IMR-90 (cell line): ENCODE results near the gene ZNF827. TPM values are rescaled to one million over a fixed set of nuclear protein-coding genes. Genes with fewer than 3 reads are reported as not detected.

Experiments
- ATAC-seq: fragments of 200-7000 bp; cut with Tn5 transposase; 2 replicates; pipeline ENCODE4 v1.9.1; 2020; ENCODE audit warnings: low read depth, mild to moderate bottlenecking, moderate library complexity
- BruUV-seq: library from RNA; stranded (reverse); fragments of 400-500 nt; replicated peaks from 2 replicates; lab custom pipeline; 2021; lab: Mats Ljungman, UMichigan
- CTCF ChIA-PET: fragments of 300-600 bp; formaldehyde crosslinking; extraction: SDS; loops from one replicate; lab custom pipeline; 2021; ENCODE audit warnings: antibody characterized with exemption; lab: Yijun Ruan, JAX
- POLR2A ChIA-PET: fragments of 300-600 bp; sonication (Branson Sonifier 250); formaldehyde crosslinking; loops from one replicate; lab custom pipeline; 2022; ENCODE audit warnings: antibody characterized with exemption; ENCODE audit not compliant: unreplicated experiment; lab: Charles Lee
- DNase-seq: peaks from one replicate; pipeline ENCODE4 v3.0.0; 2013
- H2AFZ ChIP-seq: replicated peaks from 2 replicates; pipeline ENCODE3; 2013; ENCODE audit warnings: low read length, mild to moderate bottlenecking; ENCODE audit not compliant: poor library complexity
- H2AK5ac ChIP-seq: 2 replicates; pipeline ENCODE4 v1.6.1; 2013; ENCODE audit warnings: low read depth, low read length, inconsistent platforms
- H2AK9ac ChIP-seq: replicated peaks from 2 replicates; pipeline ENCODE3; 2013; ENCODE audit warnings: mild to moderate bottlenecking, low read depth, low read length, moderate library complexity; ENCODE audit not compliant: poor library complexity
- H2BK120ac ChIP-seq: 2 replicates; pipeline ENCODE4 v1.6.1; 2013; ENCODE audit warnings: low read depth, low read length, inconsistent platforms
- H2BK15ac ChIP-seq: 3 replicates; pipeline ENCODE4 v1.6.1; 2013; ENCODE audit warnings: low read depth, low read length, inconsistent platforms
- H2BK20ac ChIP-seq: 2 replicates; pipeline ENCODE4 v1.6.1; 2013; ENCODE audit warnings: low read depth, mild to moderate bottlenecking, inconsistent platforms, low read length, moderate library complexity
- H2BK5ac ChIP-seq: 2 replicates; pipeline ENCODE4 v1.6.1; 2013; ENCODE audit warnings: mild to moderate bottlenecking, low read depth, low read length, inconsistent platforms; ENCODE audit not compliant: poor library complexity, severe bottlenecking
- H3K14ac ChIP-seq: replicated peaks from 2 replicates; pipeline ENCODE4 v1.6.1; 2013; ENCODE audit warnings: low read depth, low read length, inconsistent platforms
- H3K18ac ChIP-seq: 2 replicates; pipeline ENCODE4 v1.6.1; 2013; ENCODE audit warnings: low read depth, low read length, control low read depth
- H3K23ac ChIP-seq: 2 replicates; pipeline ENCODE4 v1.6.1; 2013; ENCODE audit warnings: low read depth, low read length, inconsistent platforms
- H3K27ac ChIP-seq: 2 replicates; pipeline ENCODE4 v1.5.1; 2013; ENCODE audit warnings: mild to moderate bottlenecking, control low read depth, low read length; ENCODE audit not compliant: insufficient read depth
- H3K27me3 ChIP-seq: 2 replicates; pipeline ENCODE4 v1.6.1; 2013; ENCODE audit warnings: low read length; ENCODE audit not compliant: control insufficient read depth, insufficient read depth
- H3K36me3 ChIP-seq: 2 replicates; pipeline ENCODE4 v1.6.1; 2013; ENCODE audit warnings: low read length, mixed read lengths; ENCODE audit not compliant: control insufficient read depth, insufficient read depth
- H3K4ac ChIP-seq: 2 replicates; pipeline ENCODE4 v1.6.1; 2013; ENCODE audit warnings: low read depth, low read length, inconsistent platforms
- H3K4me1 ChIP-seq: 2 replicates; pipeline ENCODE4 v1.6.1; 2013; ENCODE audit warnings: low read length, mixed read lengths; ENCODE audit not compliant: control insufficient read depth, insufficient read depth
- H3K4me2 ChIP-seq: 2 replicates; pipeline ENCODE4 v1.6.1; 2013; ENCODE audit warnings: low read depth, mild to moderate bottlenecking, control low read depth, low read length, moderate library complexity
- H3K4me3 ChIP-seq: 2 replicates; pipeline ENCODE4 v1.5.1; 2013; ENCODE audit warnings: low read depth, mild to moderate bottlenecking, control low read depth, low read length, moderate library complexity; ENCODE audit not compliant: insufficient read depth
- H3K56ac ChIP-seq: 2 replicates; pipeline ENCODE4 v1.6.1; 2013; ENCODE audit warnings: low read length, inconsistent platforms; ENCODE audit not compliant: insufficient read depth; ENCODE audit errors: extremely low read depth
- H3K79me1 ChIP-seq, 2 experiments: 2 replicates each; pipeline ENCODE4 v1.6.1; 2013; ENCODE audit warnings: low read length in 2 of 2, inconsistent platforms in 1 of 2, low read depth in 1 of 2
- H3K9ac ChIP-seq: 2 replicates; pipeline ENCODE4 v1.6.1; 2013; ENCODE audit warnings: low read depth, low read length, control low read depth
- H3K9me1 ChIP-seq: 2 replicates; pipeline ENCODE4 v1.6.1; 2013; ENCODE audit warnings: low read length, inconsistent platforms; ENCODE audit not compliant: insufficient read depth
- H3K9me3 ChIP-seq: 2 replicates; pipeline ENCODE4 v1.6.1; 2013; ENCODE audit warnings: low read length; ENCODE audit not compliant: control insufficient read depth, insufficient read depth
- H4K20me1 ChIP-seq: 2 replicates; pipeline ENCODE4 v1.6.1; 2013; ENCODE audit warnings: low read length, inconsistent platforms; ENCODE audit not compliant: insufficient read depth
- H4K5ac ChIP-seq: 2 replicates; pipeline ENCODE4 v1.6.1; 2013; ENCODE audit warnings: mild to moderate bottlenecking, low read depth, low read length, control low read depth
- H4K8ac ChIP-seq, 2 experiments: 2 replicates each; pipeline ENCODE4 v1.6.1; 2013; ENCODE audit warnings: low read depth in 2 of 2, low read length in 2 of 2, control low read depth in 1 of 2, inconsistent platforms in 1 of 2
- H4K91ac ChIP-seq: 2 replicates; pipeline ENCODE4 v1.6.1; 2013; ENCODE audit warnings: low read depth, low read length, inconsistent platforms; ENCODE audit not compliant: insufficient read depth
- BHLHE40 ChIP-seq: fragments of 150-350 bp; IDR thresholded peaks from 2 replicates; pipeline ENCODE4 v1.6.1; 2016; ENCODE audit warnings: mild to moderate bottlenecking, low read depth, low read length
- CEBPB ChIP-seq: IDR thresholded peaks from 2 replicates; pipeline ENCODE4 v1.6.1; 2012; ENCODE audit warnings: low read depth, low read length, improper control_type of control experiment
- CHD1 ChIP-seq: IDR thresholded peaks from 2 replicates; pipeline ENCODE4 v1.6.1; 2012; ENCODE audit warnings: low read depth, low read length, improper control_type of control experiment
- CTCF ChIP-seq: conservative IDR thresholded peaks from 2 replicates; pipeline ENCODE4 v1.5.1; 2012; ENCODE audit warnings: mild to moderate bottlenecking, low read depth, low read length, improper control_type of control experiment
- ELK1 ChIP-seq: fragments of 150-350 bp; IDR thresholded peaks from 2 replicates; pipeline ENCODE4 v1.6.1; 2016; ENCODE audit warnings: low read depth, mild to moderate bottlenecking, low read length, moderate library complexity, borderline replicate concordance
- FOS ChIP-seq: fragments of 150-350 bp; IDR thresholded peaks from 2 replicates; pipeline ENCODE4 v1.6.1; 2016; ENCODE audit warnings: low read depth, low read length
- MAFK ChIP-seq: IDR thresholded peaks from 2 replicates; pipeline ENCODE4 v1.6.1; 2012; ENCODE audit warnings: low read depth, low read length, improper control_type of control experiment
- MAZ ChIP-seq: IDR thresholded peaks from 2 replicates; pipeline ENCODE4 v1.6.1; 2012; ENCODE audit warnings: low read depth, mild to moderate bottlenecking, low read length, improper control_type of control experiment, moderate library complexity, borderline replicate concordance
- MXI1 ChIP-seq: IDR thresholded peaks from 2 replicates; pipeline ENCODE4 v1.6.1; 2012; ENCODE audit warnings: low read depth, mild to moderate bottlenecking, low read length, moderate library complexity, borderline replicate concordance
- NFE2L2 ChIP-seq: fragments of 150-350 bp; IDR thresholded peaks from 2 replicates; pipeline ENCODE4 v1.6.1; 2016; ENCODE audit warnings: low read depth, mild to moderate bottlenecking, low read length
- POLR2A ChIP-seq: IDR thresholded peaks from 2 replicates; pipeline ENCODE4 v1.6.1; 2012; ENCODE audit warnings: mild to moderate bottlenecking, low read depth, low read length
- RAD21 ChIP-seq: IDR thresholded peaks from 2 replicates; pipeline ENCODE4 v1.6.1; 2012; ENCODE audit warnings: low read length, improper control_type of control experiment
- RCOR1 ChIP-seq: IDR thresholded peaks from 2 replicates; pipeline ENCODE4 v1.6.1; 2012; ENCODE audit warnings: mild to moderate bottlenecking, low read length, improper control_type of control experiment; ENCODE audit not compliant: insufficient replicate concordance
- RFX5 ChIP-seq: IDR thresholded peaks from 2 replicates; pipeline ENCODE4 v1.8.0; 2012; ENCODE audit warnings: low read depth, mild to moderate bottlenecking, low read length, moderate library complexity
- SMC3 ChIP-seq: fragments of 150-350 bp; IDR thresholded peaks from 2 replicates; pipeline ENCODE4 v1.6.1; 2016; ENCODE audit warnings: low read depth, mild to moderate bottlenecking, antibody characterized with exemption, low read length, moderate library complexity
- USF2 ChIP-seq: fragments of 150-350 bp; IDR thresholded peaks from 2 replicates; pipeline ENCODE4 v1.6.1; 2017; ENCODE audit warnings: mild to moderate bottlenecking, antibody characterized with exemption, low read length, low read depth
- WGBS, 2 experiments: methylation state at CpG; one replicate each; pipeline versions ENCODE4 v1.1.5 to v1.1.7; 2013; ENCODE audit warnings: missing lambda C conversion rate in 2 of 2; ENCODE audit not compliant: insufficient read length in 1 of 2; ENCODE audit errors: extremely low coverage in 2 of 2; 5-methylcytosine and 5-hydroxymethylcytosine counted together
- dilution Hi-C: fragments of 300-500 bp; cut with HindIII; formaldehyde crosslinking; loops from one replicate; pipeline ENCODE4 v1.14.3; 2018; ENCODE audit warnings: low sequenced_read_pairs; ENCODE audit not compliant: unreplicated experiment
- in situ Hi-C: fragments of 300-500 bp; cut with MboI; formaldehyde crosslinking; loops from 3 replicates; pipeline ENCODE4 v1.14.3; 2019; ENCODE audit warnings: low sequenced_read_pairs, inconsistent platforms, mixed read lengths
- intact Hi-C: fragments of 100-400 bp; cut with micrococcal nuclease; formaldehyde crosslinking; loops from 2 replicates; pipeline ENCODE4 v1.10.0; 2022
- polyA plus RNA-seq, 3 experiments: library from polyadenylated mRNA; depleted of rRNA; stranded (reverse); fragments of >200 nt; gene quantifications; 2 replicates each; pipeline ENCODE4 v1.2.3, GENCODE V29; 2012; ENCODE audit warnings: low replicate concordance in 1 of 3
- total RNA-seq: library from RNA; depleted of rRNA; stranded (reverse); fragments of >200 nt; gene quantifications from 2 replicates; pipeline ENCODE4 v1.2.3, GENCODE V29; 2012

ZNF827 gene
- total and polyA plus RNA-seq, 2 of the 4 experiments (the other 2 are of a cell fraction) = 6.6 to 31.7 TPM

GRCh38 chr4:145796346-145796745, 142.3 kb downstream of the ZNF827 start:
- Histone ChIP-seq H3K79me1 (peaks cover 7 to 8% of the 10 kb centered on the region in 2 experiments; a peak in 2 of 4 replicates), H3K36me3 (peaks cover 1% of the 10 kb centered on the region; the same call in 1 of the 2 replicates), H2BK120ac (no peak overlapping the region), H3K56ac (no peak overlapping the region), H3K4me2 (no peak overlapping the region), H4K91ac (no peak overlapping the region), H3K4me3 (no peak overlapping the region), H3K9me1 (peaks cover 3% of the 10 kb centered on the region; the same call in 1 of the 2 replicates), H2BK5ac (no peak overlapping the region), H2BK15ac (no peak overlapping the region), H4K20me1 (no peaks in the 10 kb centered on the region), H2AK9ac (no peak overlapping the region), H3K23ac (no peak overlapping the region), H2BK20ac (no peak overlapping the region), H3K9me3 (no peaks in the 10 kb centered on the region), H4K8ac (no peak overlapping the region), H3K27ac (no peak overlapping the region), H3K9ac (no peak overlapping the region), H3K4me1 (peaks cover 2% of the 10 kb centered on the region; the same call in 1 of the 2 replicates), H3K27me3 (no peaks in the 10 kb centered on the region), H3K4ac (no peak overlapping the region), H2AFZ (no peak overlapping the region), H3K14ac (no peak overlapping the region), H2AK5ac (no peak overlapping the region), H4K5ac (no peak overlapping the region), H3K18ac (no peak overlapping the region)
- ATAC-seq (no peak), DNase-seq (no peak)
- 80% methylated on average over 1 of the region's 4 CpGs; no CpG with 5 or more reads in 1 of the 2 experiments for WGBS, 2 experiments
- in situ Hi-C loops = no loop called here
- CTCF ChIA-PET = no interaction called here
- TF ChIP-seq RCOR1 (no peak), BHLHE40 (no peak), POLR2A (no peak), ELK1 (no peak), RAD21 (no peak), CHD1 (no peak), MAZ (no peak), CTCF (no peak), USF2 (no peak), SMC3 (no peak), NFE2L2 (no peak), FOS (no peak), MXI1 (no peak), MAFK (no peak), CEBPB (no peak), RFX5 (no peak)
- BruUV-seq = no TSS peak
- POLR2A ChIA-PET = no interaction called here
- dilution Hi-C loops = no loop called here
- intact Hi-C loops = no loop called here
